Endothelial cell of umbilical vein (primary cell): ENCODE measurements around the gene ALDH1L1. TPM values are rescaled to one million over a fixed set of nuclear protein-coding genes. Genes with fewer than 3 reads are reported as not detected.

Experiments
- BruUV-seq: library from RNA; stranded (reverse); fragments of 400-500 nt; replicated peaks from 2 replicates; lab custom pipeline; 2021; lab: Mats Ljungman, UMichigan
- CTCF ChIA-PET: fragments of 300-600, 350-600 bp; sonication (Branson Sonifier 250); formaldehyde crosslinking; loops from one replicate; lab custom pipeline; 2021; ENCODE audit warnings: antibody characterized with exemption, inconsistent platforms; lab: Charles Lee
- POLR2A ChIA-PET: fragments of 300-600, 350-600 bp; sonication (Branson Sonifier 250); formaldehyde crosslinking; loops from one replicate; lab custom pipeline; 2021; ENCODE audit warnings: antibody characterized with exemption, inconsistent platforms; lab: Charles Lee
- DNase-seq: peaks from one replicate; pipeline ENCODE4 v3.0.0-alpha.2; 2011; ENCODE audit warnings: low read depth, low spot score
- FAIRE-seq: peaks from 2 replicates; lab custom pipeline; 2011; peaks lifted over from hg19 to GRCh38; lab: Jason Lieb, UNC
- H2AFZ ChIP-seq: 2 replicates; pipeline ENCODE4 v1.6.0; 2012; ENCODE audit warnings: low read depth, low read length, control low read depth, inconsistent platforms
- H3K27ac ChIP-seq: 2 replicates; pipeline ENCODE4 v1.5.1; 2011; ENCODE audit warnings: low read depth, mild to moderate bottlenecking, control low read depth, low read length, moderate library complexity; ENCODE audit not compliant: insufficient read depth
- H3K27me3 ChIP-seq, 2 experiments: 2 replicates each; pipeline versions ENCODE4 v1.6.0 to v1.6.1; 2011; ENCODE audit warnings: low read length in 2 of 2, mixed read lengths in 1 of 2; ENCODE audit not compliant: control insufficient read depth in 2 of 2, insufficient read depth in 2 of 2
- H3K36me3 ChIP-seq, 2 experiments: 2 replicates in 1 of 2; 3 replicates in 1 of 2; pipeline ENCODE4 v1.5.1; 2011; ENCODE audit warnings: low read length in 2 of 2, mild to moderate bottlenecking in 1 of 2, moderate library complexity in 1 of 2; ENCODE audit not compliant: control insufficient read depth in 2 of 2, insufficient read depth in 2 of 2; ENCODE audit errors: extremely low read depth in 1 of 2
- H3K4me1 ChIP-seq: 3 replicates; pipeline ENCODE4 v1.5.1; 2011; ENCODE audit warnings: mild to moderate bottlenecking, low read length; ENCODE audit not compliant: control insufficient read depth, insufficient read depth; ENCODE audit errors: extremely low read depth
- H3K4me2 ChIP-seq: 2 replicates; pipeline ENCODE4 v1.6.1; 2011; ENCODE audit warnings: low read length, control low read depth, mixed read lengths; ENCODE audit not compliant: insufficient read depth
- H3K4me3 ChIP-seq, 3 experiments: fragments of 200-600 bp in 1 of 3; sonication (generic), shearing (Covaris generic) in 1 of 3; replicated peaks in 1 of 3; 2 replicates each; pipeline ENCODE4 v1.5.1; 2011 to 2016; ENCODE audit warnings: control low read depth in 3 of 3, low read length in 3 of 3, mild to moderate bottlenecking in 2 of 3, inconsistent platforms in 1 of 3, low read depth in 1 of 3, moderate library complexity in 1 of 3; ENCODE audit not compliant: insufficient read depth in 1 of 3
- H3K79me2 ChIP-seq: 2 replicates; pipeline ENCODE4 v1.6.0; 2012; ENCODE audit warnings: low read length, inconsistent platforms; ENCODE audit not compliant: control insufficient read depth, insufficient read depth
- H3K9ac ChIP-seq: replicated peaks from 2 replicates; pipeline ENCODE3; 2011; ENCODE audit warnings: low read length, control low read depth; ENCODE audit not compliant: insufficient read depth; ENCODE audit errors: extremely low read depth
- H3K9me1 ChIP-seq: replicated peaks from 3 replicates; pipeline ENCODE4 v1.6.0; 2011; ENCODE audit warnings: mild to moderate bottlenecking, low read length; ENCODE audit not compliant: control insufficient read depth, insufficient read depth; ENCODE audit errors: extremely low read depth
- H3K9me3 ChIP-seq: replicated peaks from 2 replicates; pipeline ENCODE4 v1.5.1; 2012; ENCODE audit warnings: low read length, inconsistent platforms; ENCODE audit not compliant: control insufficient read depth, insufficient read depth
- H4K20me1 ChIP-seq: replicated peaks from 2 replicates; pipeline ENCODE3; 2011; ENCODE audit warnings: mild to moderate bottlenecking, low read length; ENCODE audit not compliant: control insufficient read depth, insufficient read depth; ENCODE audit errors: extremely low read depth
- EZH2 ChIP-seq: IDR thresholded peaks from 2 replicates; pipeline ENCODE4 v1.6.1; 2012; ENCODE audit warnings: borderline replicate concordance, low read depth, mild to moderate bottlenecking, moderate library complexity, low read length, inconsistent platforms; ENCODE audit not compliant: severe bottlenecking
- GATA2 ChIP-seq: IDR thresholded peaks from 2 replicates; pipeline ENCODE4 v1.7.0; 2011; ENCODE audit warnings: low read depth, mild to moderate bottlenecking, moderate library complexity, mixed read lengths, low read length; ENCODE audit not compliant: insufficient read length, insufficient read depth
- JUN ChIP-seq: IDR thresholded peaks from 2 replicates; pipeline ENCODE4 v1.6.1; 2011; ENCODE audit warnings: borderline replicate concordance, low read depth; ENCODE audit not compliant: insufficient read length, insufficient read depth
- MYC ChIP-seq: IDR thresholded peaks from one replicate; pipeline ENCODE4 v1.6.1; 2011; ENCODE audit warnings: mild to moderate bottlenecking, low read depth, low read length
- POLR2A ChIP-seq: IDR thresholded peaks from 2 replicates; pipeline ENCODE4 v1.6.1; 2012; ENCODE audit warnings: low read depth, mild to moderate bottlenecking, control low read depth, low read length
- POLR2AphosphoS5 ChIP-seq: IDR thresholded peaks from 2 replicates; pipeline ENCODE4 v1.6.1; 2012; ENCODE audit warnings: low read depth, mild to moderate bottlenecking, control low read depth, low read length, moderate library complexity; ENCODE audit not compliant: insufficient read depth
- dilution Hi-C: fragments of 300-500 bp; cut with MboI; formaldehyde crosslinking; loops from one replicate; pipeline ENCODE4 v1.15.0; 2019; ENCODE audit warnings: low sequenced_read_pairs; ENCODE audit not compliant: extremely low pct_ligation_motif_present
- intact Hi-C: fragments of 100-400 bp; cut with micrococcal nuclease; formaldehyde crosslinking; loops from one replicate; pipeline ENCODE4 v1.10.0; 2022
- polyA plus RNA-seq, 4 experiments: library from polyadenylated mRNA; depleted of rRNA in 3 of 4; stranded (reverse) in 3 of 4; unstranded in 1 of 4; fragments of >200 nt; gene quantifications; 2 replicates each; pipeline versions ENCODE4 v1.2.1 to v1.2.3, GENCODE V29; 2011 to 2012; ENCODE audit warnings: missing spikeins in 1 of 4
- total RNA-seq: library from RNA; stranded (reverse); gene quantifications from 2 replicates; pipeline ENCODE4 v1.2.3, GENCODE V29; 2021
- TF ChIP-seq, protein P1 (sequence below): IDR thresholded peaks from 2 replicates; pipeline ENCODE4 v1.6.1; 2011; ENCODE audit not compliant: insufficient read depth, insufficient read length
- TF ChIP-seq, protein P2 (sequence below), 2 donors: IDR thresholded peaks; 1 replicate in 1 of 2; 2 replicates in 1 of 2; pipeline ENCODE4 v1.5.1; 2011; ENCODE audit warnings: low read length in 2 of 2, mild to moderate bottlenecking in 2 of 2, moderate library complexity in 2 of 2, control low read depth in 1 of 2, inconsistent platforms in 1 of 2, low read depth in 1 of 2; ENCODE audit not compliant: insufficient read depth in 1 of 2; ENCODE audit errors: extremely low read depth in 1 of 2

Gene ALDH1L1
- total and polyA plus RNA-seq, 2 donors (not counting 3 experiments of a cell fraction or from before 2014, with no cell fraction given): not detected

DNA sequence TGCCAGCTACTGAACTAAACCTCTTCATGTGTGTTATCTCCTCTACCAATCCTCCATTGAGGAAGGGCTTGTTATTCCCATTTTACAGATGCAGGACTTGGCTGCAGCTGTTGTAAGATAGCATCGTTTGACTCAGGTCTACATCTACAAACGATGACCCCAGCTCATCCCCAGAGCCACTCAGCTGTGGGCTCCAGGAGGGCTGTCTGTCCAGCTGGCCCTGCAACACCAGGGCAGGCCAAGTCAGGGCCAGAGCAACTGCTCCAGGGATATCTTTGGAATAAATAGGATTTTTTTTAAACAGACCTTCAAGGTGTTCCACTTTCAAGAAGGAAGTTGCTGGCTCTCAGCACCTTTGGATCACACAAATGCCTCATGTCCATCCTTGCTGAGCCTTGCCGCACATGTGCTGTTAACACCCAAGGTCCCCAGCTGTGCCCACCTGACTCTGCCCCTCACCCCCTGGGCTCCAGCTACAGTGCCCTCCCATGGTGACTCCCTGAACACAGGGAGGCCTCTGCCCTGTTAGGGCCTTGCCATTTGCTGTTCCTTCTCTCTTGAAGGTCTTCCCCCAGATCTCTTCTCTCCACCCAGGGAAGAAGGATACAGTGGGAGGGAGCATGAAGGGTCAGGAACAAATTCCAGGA is 31.0 kb downstream of the ALDH1L1 start:
- dilution Hi-C loops: no loop called here
- no peaks in the 10 kb centered on the region for H3K9me3 ChIP-seq
- ChIA-PET CTCF (interaction anchor here (1.5 kb wide), 1 partner anchor 49 kb away, joined by 5 read pairs; no protein-coding TSS in a partner anchor), POLR2A (no interaction called here)
- no peak overlapping the region for H3K4me2 ChIP-seq
- no peak overlapping the region for H3K4me3 ChIP-seq
- H2AFZ ChIP-seq: no peak overlapping the region
- no peaks in the 10 kb centered on the region for H3K9me1 ChIP-seq
- H3K27me3 ChIP-seq: peaks cover 0 to 6% of the 10 kb centered on the region in 2 experiments
- H3K9ac ChIP-seq: no peak overlapping the region
- TF ChIP-seq MYC: no peak
- TF ChIP-seq, protein P1, sequence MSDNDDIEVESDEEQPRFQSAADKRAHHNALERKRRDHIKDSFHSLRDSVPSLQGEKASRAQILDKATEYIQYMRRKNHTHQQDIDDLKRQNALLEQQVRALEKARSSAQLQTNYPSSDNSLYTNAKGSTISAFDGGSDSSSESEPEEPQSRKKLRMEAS: no peak
- no peaks in the 10 kb centered on the region for H3K4me1 ChIP-seq
- H3K27ac ChIP-seq: no peak overlapping the region
- H3K36me3 ChIP-seq: no peaks in the 10 kb centered on the region
- BruUV-seq: no TSS peak
- no peaks in the 10 kb centered on the region for H4K20me1 ChIP-seq
- FAIRE-seq: no peak
- H3K79me2 ChIP-seq: no peaks in the 10 kb centered on the region
- intact Hi-C loops: no loop called here
- no peak for DNase-seq

DNA sequence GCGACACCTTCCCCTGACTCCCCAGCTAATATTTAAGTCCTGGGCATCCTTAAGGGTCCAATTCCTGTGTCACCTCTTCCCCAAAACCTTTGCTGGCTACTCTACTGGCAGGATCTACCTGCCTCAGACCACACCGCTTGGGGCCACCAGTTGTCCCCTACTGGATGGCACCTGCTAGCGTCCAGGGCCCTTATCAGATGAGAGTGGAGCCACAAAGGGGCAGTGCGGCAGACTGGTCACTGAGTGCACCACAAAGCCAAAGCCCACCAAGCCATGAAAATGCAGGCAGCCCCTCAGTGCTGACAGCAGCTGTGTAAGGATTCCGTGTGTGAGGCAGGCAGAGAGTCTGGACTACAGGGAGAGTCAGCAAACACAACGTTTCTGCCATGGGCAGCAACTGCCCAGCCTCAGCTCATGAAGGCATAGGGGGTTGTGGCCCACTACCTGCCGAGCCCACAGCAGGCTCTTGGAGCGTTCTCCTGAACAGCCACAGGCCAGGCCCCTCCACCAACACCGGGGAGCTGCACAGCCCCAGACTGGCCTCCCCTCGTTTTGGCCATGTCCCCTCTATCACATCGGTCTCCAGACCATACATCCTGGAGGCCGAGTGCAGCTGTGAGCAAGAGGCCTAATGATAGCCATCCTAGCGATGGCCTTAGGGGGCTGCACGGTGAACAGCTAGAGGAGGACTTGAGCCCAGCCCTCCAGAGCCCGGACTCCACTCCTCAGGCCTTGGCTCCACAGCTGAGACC is 32.3 kb downstream of the ALDH1L1 start:
- CTCF ChIA-PET: interaction anchor here (1.5 kb wide), 1 partner anchor 50 kb away, joined by 5 read pairs; no protein-coding TSS in a partner anchor
- H4K20me1 ChIP-seq: no peaks in the 10 kb centered on the region

More for the DNA sequence above, 32.3 kb downstream of the ALDH1L1 start:
- Histone ChIP-seq H3K4me1 (no peaks in the 10 kb centered on the region), H3K9me1 (no peaks in the 10 kb centered on the region), H3K36me3 (no peaks in the 10 kb centered on the region), H3K9ac (no peak overlapping the region), H2AFZ (no peak overlapping the region), H3K79me2 (no peaks in the 10 kb centered on the region), H3K4me2 (no peak overlapping the region), H3K4me3 (no peak overlapping the region), H3K9me3 (no peaks in the 10 kb centered on the region), H3K27ac (no peak overlapping the region), H3K27me3 (peaks cover 0 to 15% of the 10 kb centered on the region in 2 experiments)
- dilution Hi-C loops (no loop called here), intact Hi-C loops (no loop called here)
- TF ChIP-seq POLR2AphosphoS5 (no peak), GATA2 (no peak), JUN (no peak), EZH2 (no peak), POLR2A (no peak)
- TF ChIP-seq, protein P2, sequence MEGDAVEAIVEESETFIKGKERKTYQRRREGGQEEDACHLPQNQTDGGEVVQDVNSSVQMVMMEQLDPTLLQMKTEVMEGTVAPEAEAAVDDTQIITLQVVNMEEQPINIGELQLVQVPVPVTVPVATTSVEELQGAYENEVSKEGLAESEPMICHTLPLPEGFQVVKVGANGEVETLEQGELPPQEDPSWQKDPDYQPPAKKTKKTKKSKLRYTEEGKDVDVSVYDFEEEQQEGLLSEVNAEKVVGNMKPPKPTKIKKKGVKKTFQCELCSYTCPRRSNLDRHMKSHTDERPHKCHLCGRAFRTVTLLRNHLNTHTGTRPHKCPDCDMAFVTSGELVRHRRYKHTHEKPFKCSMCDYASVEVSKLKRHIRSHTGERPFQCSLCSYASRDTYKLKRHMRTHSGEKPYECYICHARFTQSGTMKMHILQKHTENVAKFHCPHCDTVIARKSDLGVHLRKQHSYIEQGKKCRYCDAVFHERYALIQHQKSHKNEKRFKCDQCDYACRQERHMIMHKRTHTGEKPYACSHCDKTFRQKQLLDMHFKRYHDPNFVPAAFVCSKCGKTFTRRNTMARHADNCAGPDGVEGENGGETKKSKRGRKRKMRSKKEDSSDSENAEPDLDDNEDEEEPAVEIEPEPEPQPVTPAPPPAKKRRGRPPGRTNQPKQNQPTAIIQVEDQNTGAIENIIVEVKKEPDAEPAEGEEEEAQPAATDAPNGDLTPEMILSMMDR (IDR thresholded peaks at IDR 0.05; ENCODE audit: extremely low read depth in 1 of 2, insufficient read depth in 1 of 2, low read depth in 1 of 2, low read length in 2 of 2): no peak
- TF ChIP-seq, protein P1: no peak
- FAIRE-seq (no peak), DNase-seq (no peak)
- POLR2A ChIA-PET: no interaction called here
- no TSS peak for BruUV-seq
